HFFc6 (cell line): Measurements from ENCODE around the gene CBX8. TPM values are rescaled to one million over a fixed set of nuclear protein-coding genes. Genes with fewer than 3 reads are reported as not detected.

Experiments
- DNase-seq: peaks from one replicate; pipeline ENCODE4 v3.0.0-alpha.2; 2018
- H3K27ac Mint-ChIP-seq: 2 replicates; pipeline ENCODE4 v1.8.0; 2020; ENCODE audit warnings: mild to moderate bottlenecking, mixed read lengths
- H3K27me3 Mint-ChIP-seq: 2 replicates; pipeline ENCODE4 v1.8.0; 2021; ENCODE audit warnings: mild to moderate bottlenecking, moderate library complexity, mixed read lengths; ENCODE audit not compliant: insufficient read depth
- H3K36me3 Mint-ChIP-seq: 2 replicates; pipeline ENCODE4 v1.8.0; 2021; ENCODE audit warnings: low read depth, mixed read lengths
- H3K4me1 Mint-ChIP-seq: 2 replicates; pipeline ENCODE4 v1.8.0; 2020; ENCODE audit warnings: low read depth, mixed read lengths
- H3K4me3 Mint-ChIP-seq: 2 replicates; pipeline ENCODE4 v1.8.0; 2020; ENCODE audit warnings: mild to moderate bottlenecking, moderate library complexity, mixed read lengths
- H3K9me3 Mint-ChIP-seq: 2 replicates; pipeline ENCODE4 v1.8.0; 2020; ENCODE audit warnings: mild to moderate bottlenecking, mixed read lengths
- total RNA-seq, 6 experiments: library from RNA; stranded (reverse); fragmentation: NEBNext Ultra II Directional; extraction: Animal tissue kit (Norgen Biotek cat#: 25700); gene quantifications; 2 replicates in 1 of 6; 3 replicates in 5 of 6; pipeline ENCODE4 v1.2.3, GENCODE V29; 2021
- TF ChIP-seq, protein P1 (sequence below): fragments of 200-600 bp; sonication (generic); IDR thresholded peaks from 2 replicates; pipeline ENCODE4 v1.5.0; 2021; ENCODE audit warnings: antibody characterized with exemption, mild to moderate bottlenecking

The CBX8 gene
- total RNA-seq, 6 experiments from 2014 or later, result 6.0 to 10.6 (median 8.1) TPM

DNA sequence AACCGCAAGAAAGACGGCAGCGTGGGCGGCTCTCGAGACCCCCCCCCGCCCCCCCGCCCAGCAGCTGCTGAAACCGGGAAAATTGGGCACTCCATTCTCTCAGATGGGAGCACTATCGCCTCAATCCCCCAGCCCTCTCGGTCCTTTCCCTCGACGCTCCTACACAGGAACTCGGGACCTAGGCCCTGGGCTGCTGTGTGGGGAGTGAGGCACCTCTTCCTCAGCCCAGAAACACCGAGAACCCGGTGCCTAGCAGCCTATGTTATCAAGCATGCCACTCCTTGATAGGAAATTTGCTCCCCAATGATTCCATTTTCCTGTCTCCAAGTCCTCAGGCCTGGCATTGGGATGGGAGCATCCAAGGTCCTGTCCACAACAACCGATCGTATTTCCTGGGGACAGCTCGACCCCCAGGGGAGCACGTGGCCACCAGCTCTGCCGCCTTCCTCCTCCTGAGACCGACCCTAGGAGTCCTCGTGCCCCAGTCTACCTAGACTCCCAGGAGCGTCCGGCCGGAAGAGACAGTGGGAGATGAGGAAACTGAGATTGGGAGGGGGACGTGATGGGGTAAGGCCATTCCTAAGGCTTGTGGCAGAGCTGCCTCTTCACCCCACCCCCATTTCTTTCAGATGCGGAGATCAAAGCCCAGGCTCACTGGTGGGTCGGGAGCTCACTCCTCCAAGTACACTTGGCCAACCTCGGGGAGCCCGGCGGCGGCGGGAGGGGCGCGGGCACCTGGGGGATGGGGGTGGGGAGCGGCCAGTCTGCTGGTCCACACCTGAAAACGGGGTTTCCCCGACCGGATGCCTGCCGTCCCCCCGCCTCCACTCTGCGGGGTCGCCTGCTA lies 17.5 kb upstream of the CBX8 start:
- DNase-seq, result no peak
- H3K4me1 Mint-ChIP-seq, result peaks cover 7% of the 10 kb centered on the region
- no peak overlapping the region for H3K4me3 Mint-ChIP-seq
- H3K27ac Mint-ChIP-seq, result no peak overlapping the region
- no peaks in the 10 kb centered on the region for H3K36me3 Mint-ChIP-seq
- TF ChIP-seq, protein P1, sequence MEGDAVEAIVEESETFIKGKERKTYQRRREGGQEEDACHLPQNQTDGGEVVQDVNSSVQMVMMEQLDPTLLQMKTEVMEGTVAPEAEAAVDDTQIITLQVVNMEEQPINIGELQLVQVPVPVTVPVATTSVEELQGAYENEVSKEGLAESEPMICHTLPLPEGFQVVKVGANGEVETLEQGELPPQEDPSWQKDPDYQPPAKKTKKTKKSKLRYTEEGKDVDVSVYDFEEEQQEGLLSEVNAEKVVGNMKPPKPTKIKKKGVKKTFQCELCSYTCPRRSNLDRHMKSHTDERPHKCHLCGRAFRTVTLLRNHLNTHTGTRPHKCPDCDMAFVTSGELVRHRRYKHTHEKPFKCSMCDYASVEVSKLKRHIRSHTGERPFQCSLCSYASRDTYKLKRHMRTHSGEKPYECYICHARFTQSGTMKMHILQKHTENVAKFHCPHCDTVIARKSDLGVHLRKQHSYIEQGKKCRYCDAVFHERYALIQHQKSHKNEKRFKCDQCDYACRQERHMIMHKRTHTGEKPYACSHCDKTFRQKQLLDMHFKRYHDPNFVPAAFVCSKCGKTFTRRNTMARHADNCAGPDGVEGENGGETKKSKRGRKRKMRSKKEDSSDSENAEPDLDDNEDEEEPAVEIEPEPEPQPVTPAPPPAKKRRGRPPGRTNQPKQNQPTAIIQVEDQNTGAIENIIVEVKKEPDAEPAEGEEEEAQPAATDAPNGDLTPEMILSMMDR, result no peak
- no peaks in the 10 kb centered on the region for H3K9me3 Mint-ChIP-seq
- peaks cover 53% of the 10 kb centered on the region for H3K27me3 Mint-ChIP-seq

- Mint-ChIP-seq H3K9me3 (no peaks in the 10 kb centered on the region), H3K27ac (no peak overlapping the region), H3K4me3 (no peak overlapping the region), H3K27me3 (peaks cover 55% of the 10 kb centered on the region), H3K36me3 (no peaks in the 10 kb centered on the region), H3K4me1 (peaks cover 7% of the 10 kb centered on the region)
- TF ChIP-seq, protein P1, result no peak
- DNase-seq, result no peak
Measured at GRCh38 chr17:79813297-79814126, 16.6 kb upstream of the CBX8 start.

DNA sequence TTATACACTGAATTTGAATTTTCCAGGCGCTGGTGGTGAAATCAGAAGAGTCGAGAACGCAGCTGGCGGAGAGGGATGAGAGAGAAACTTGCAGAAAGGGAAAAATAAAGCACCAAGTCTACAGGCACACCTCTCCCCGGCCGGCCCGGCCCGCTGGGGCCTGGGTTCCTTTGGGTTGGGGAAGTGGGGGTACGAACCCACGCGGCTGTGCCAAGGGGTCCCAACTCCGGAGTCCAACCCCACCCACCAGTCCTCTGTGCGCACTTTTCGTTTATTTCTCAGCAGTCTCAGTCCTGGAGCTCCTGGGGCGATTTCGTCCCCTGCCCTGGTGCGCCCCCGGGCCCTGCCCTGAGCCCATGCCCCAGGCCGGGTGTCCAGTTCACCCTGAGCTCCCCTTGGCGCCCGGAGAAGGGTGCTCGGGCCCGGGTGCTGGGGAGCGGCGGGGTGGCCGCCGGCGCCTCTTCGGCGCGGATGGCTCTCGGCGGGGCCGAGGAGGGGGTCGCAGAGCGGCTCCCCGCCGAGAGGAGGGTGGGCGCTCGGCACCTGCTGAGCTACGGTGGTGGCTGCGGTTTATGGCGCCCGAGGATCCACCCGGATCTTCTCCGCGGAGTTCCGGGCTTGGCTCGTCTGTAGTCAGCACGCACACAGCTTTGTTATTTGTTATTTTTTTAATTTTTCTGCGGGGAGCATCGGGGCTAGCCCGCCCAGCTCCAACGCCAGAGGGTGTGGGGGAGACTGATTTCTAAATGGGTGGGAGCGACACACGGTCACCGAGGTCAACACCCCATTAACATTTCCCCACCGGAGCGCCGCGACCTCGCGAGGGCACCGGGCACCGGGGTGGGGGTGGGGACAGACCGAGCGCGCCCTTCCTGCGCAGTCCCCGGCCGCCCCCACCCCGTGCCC lies 15.7 kb upstream of the CBX8 start:
- no peak for DNase-seq
- peaks cover 54% of the 10 kb centered on the region for H3K27me3 Mint-ChIP-seq
- peak overlapping the region; percentile 71 for H3K4me3 Mint-ChIP-seq
- no peaks in the 10 kb centered on the region for H3K36me3 Mint-ChIP-seq
- 0 out of 2 replicates have a peak overlapping the region, but pooled peaks have one; percentile 36 for H3K27ac Mint-ChIP-seq
- H3K9me3 Mint-ChIP-seq, result no peaks in the 10 kb centered on the region
- peaks cover 7% of the 10 kb centered on the region for H3K4me1 Mint-ChIP-seq
- TF ChIP-seq, protein P1, result no peak

- H3K27me3 Mint-ChIP-seq, result peaks cover 54% of the 10 kb centered on the region
- DNase-seq, result no peak
- H3K27ac Mint-ChIP-seq, result no peak overlapping the region
- H3K9me3 Mint-ChIP-seq, result no peaks in the 10 kb centered on the region
- H3K4me3 Mint-ChIP-seq, result peak overlapping the region; percentile 28
- H3K4me1 Mint-ChIP-seq, result peaks cover 7% of the 10 kb centered on the region
- TF ChIP-seq, protein P1, result no peak
- no peaks in the 10 kb centered on the region for H3K36me3 Mint-ChIP-seq
Measured at GRCh38 chr17:79811868-79812352, 15.0 kb upstream of the CBX8 start.
